T-cell (primary cell): ENCODE data around the gene USF2. TPM values are rescaled to one million over a fixed set of nuclear protein-coding genes. Genes with fewer than 3 reads are reported as not detected.

Source experiments
- ATAC-seq, 4 experiments: fragments of 200-7000 bp in 3 of 4; fragments of 150-1000 bp in 1 of 4; cut with Tn5 transposase; replicated peaks in 1 of 4; 1 replicate in 3 of 4; 2 replicates in 1 of 4; pipeline ENCODE4 v1.10.0; 2021; ENCODE audit warnings: moderate library complexity in 3 of 4, mild to moderate bottlenecking in 2 of 4, moderate number of reproducible peaks in 1 of 4
- CTCF ChIA-PET, 2 donors: fragments of 300-600 bp; sonication (Branson Sonifier 250); formaldehyde crosslinking; loops; one replicate each; lab custom pipeline; 2022; ENCODE audit warnings: antibody characterized with exemption in 2 of 2; lab: Charles Lee
- POLR2A ChIA-PET, 2 donors: fragments of 300-600 bp; sonication (Branson Sonifier 250); formaldehyde crosslinking; loops; one replicate each; lab custom pipeline; 2022; ENCODE audit warnings: antibody characterized with exemption in 2 of 2; lab: Charles Lee
- DNase-seq, 35 experiments: peaks; one replicate each; pipeline versions ENCODE4 v3.0.0 to v3.0.0-alpha.2; 2013 to 2023
- H3K27ac ChIP-seq: one replicate; pipeline ENCODE4 v1.5.1; 2013; ENCODE audit warnings: low read length
- H3K27me3 ChIP-seq, 2 experiments: replicated peaks in 1 of 2; 1 replicate in 1 of 2; 2 replicates in 1 of 2; pipeline versions ENCODE4 v1.6.1 to v1.7.0; 2013; ENCODE audit warnings: low read length in 1 of 2, mixed read lengths in 1 of 2; ENCODE audit not compliant: control insufficient read depth in 2 of 2, insufficient read depth in 2 of 2; ENCODE audit errors: extremely low read depth in 1 of 2
- H3K36me3 ChIP-seq, 2 donors: 1 replicate in 1 of 2; 2 replicates in 1 of 2; pipeline versions ENCODE4 v1.6.1 to v1.7.0; 2013; ENCODE audit warnings: low read length in 1 of 2; ENCODE audit not compliant: control insufficient read depth in 2 of 2, insufficient read depth in 1 of 2; ENCODE audit errors: extremely low read depth in 1 of 2
- H3K4me1 ChIP-seq, 2 experiments: 1 replicate in 1 of 2; 2 replicates in 1 of 2; pipeline versions ENCODE4 v1.6.1 to v1.7.0; 2013; ENCODE audit warnings: low read length in 2 of 2, mixed read lengths in 1 of 2; ENCODE audit not compliant: insufficient read depth in 2 of 2, control insufficient read depth in 1 of 2; ENCODE audit errors: extremely low read depth in 1 of 2
- H3K4me3 ChIP-seq, 2 donors: 1 replicate in 1 of 2; 2 replicates in 1 of 2; pipeline versions ENCODE4 v1.5.1 to v1.7.0; 2013; ENCODE audit warnings: mild to moderate bottlenecking in 2 of 2, low read length in 1 of 2, moderate library complexity in 1 of 2; ENCODE audit not compliant: control insufficient read depth in 1 of 2; ENCODE audit errors: extremely low read depth in 1 of 2
- H3K9me3 ChIP-seq: 2 replicates; pipeline ENCODE4 v1.7.0; 2013
- H3K27ac Mint-ChIP-seq, 2 donors: one replicate each; pipeline ENCODE4 v1.8.0; 2020 to 2021; ENCODE audit warnings: mild to moderate bottlenecking in 2 of 2, mixed read lengths in 2 of 2
- H3K27me3 Mint-ChIP-seq, 2 donors: one replicate each; pipeline ENCODE4 v1.8.0; 2021 to 2022; ENCODE audit warnings: mixed read lengths in 2 of 2
- H3K36me3 Mint-ChIP-seq: one replicate; pipeline ENCODE4 v1.8.0; 2021; ENCODE audit warnings: mixed read lengths
- H3K4me1 Mint-ChIP-seq, 3 donors: one replicate each; pipeline ENCODE4 v1.8.0; 2020 to 2022; ENCODE audit warnings: mixed read lengths in 3 of 3, mild to moderate bottlenecking in 1 of 3
- H3K4me3 Mint-ChIP-seq, 3 donors: one replicate each; pipeline ENCODE4 v1.8.0; 2020 to 2022; ENCODE audit warnings: mild to moderate bottlenecking in 3 of 3, mixed read lengths in 3 of 3, moderate library complexity in 3 of 3
- H3K9me3 Mint-ChIP-seq, 3 donors: one replicate each; pipeline ENCODE4 v1.8.0; 2020 to 2022; ENCODE audit warnings: mixed read lengths in 3 of 3
- WGBS: methylation state at CpG from one replicate; pipeline ENCODE4 v1.1.5; 2013; ENCODE audit warnings: missing lambda C conversion rate; ENCODE audit not compliant: insufficient coverage; 5-methylcytosine and 5-hydroxymethylcytosine counted together
- total RNA-seq, 35 experiments: library from RNA in 6 of 35; stranded (reverse) in 6 of 35; fragments of 120-200 nt in 1 of 35; gene quantifications; one replicate each; pipeline versions ENCODE4 v1.2.1 to v1.2.4 and lab custom pipeline; 2013 to 2026

USF2 gene
- total RNA-seq, 5 donors from 2014 or later (not counting 1 experiment from before 2014, with no cell fraction given): 207 to 255 (median 249) TPM

DNA sequence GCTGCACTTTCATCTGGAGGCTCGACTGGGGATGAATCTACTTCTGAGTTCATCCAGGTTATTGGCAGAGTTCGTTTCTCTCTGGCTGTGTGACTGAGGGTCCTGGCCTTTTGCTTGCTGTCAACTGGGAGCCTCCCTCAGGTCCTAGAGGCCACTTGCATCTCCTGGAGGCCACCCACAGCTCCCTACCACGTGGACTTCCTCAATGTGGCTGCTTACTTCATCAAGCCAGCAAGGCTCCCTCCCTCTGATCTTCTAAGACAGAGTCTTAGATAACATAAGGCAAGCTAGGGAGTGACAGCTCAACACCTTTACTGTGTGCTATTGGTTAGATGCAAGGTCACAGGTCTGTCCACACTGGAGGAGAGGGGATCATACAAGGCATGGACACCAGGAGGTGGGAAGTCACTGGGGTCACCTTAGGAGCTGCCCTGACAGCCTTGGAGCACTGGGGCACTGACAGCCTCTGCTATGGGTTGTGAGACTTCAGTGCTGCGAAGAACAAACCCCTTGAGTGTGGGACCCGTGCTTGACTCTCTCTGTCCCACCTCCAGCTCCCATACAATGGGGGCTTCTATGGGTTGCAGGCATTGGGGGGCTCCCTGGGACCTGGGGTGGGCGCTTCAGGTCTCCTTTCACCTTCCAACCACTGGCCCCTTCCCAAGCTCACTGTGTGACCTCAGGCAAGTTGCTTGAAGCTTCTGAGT, 45.5 kb upstream of the USF2 start:
- Histone ChIP-seq H3K9me3 (no peaks in the 10 kb centered on the region), H3K27ac (no peak overlapping the region), H3K4me1 (peaks cover 0 to 33% of the 10 kb centered on the region in 2 experiments), H3K4me3 (no peak overlapping the region), H3K27me3 (no peaks in the 10 kb centered on the region), H3K36me3 (no peaks in the 10 kb centered on the region)
- no peak for ATAC-seq
- Mint-ChIP-seq H3K27me3 (no peaks in the 10 kb centered on the region), H3K9me3 (no peaks in the 10 kb centered on the region), H3K4me1 (peaks cover 18 to 47% (median 39%) of the 10 kb centered on the region in 3 donors), H3K36me3 (no peaks in the 10 kb centered on the region), H3K27ac (peak overlapping the region; percentile 48 to 59), H3K4me3 (no peak overlapping the region)
- 55% methylated on average over 2 of the region's 6 CpGs for WGBS
- ChIA-PET CTCF (interaction anchor here (0.8 to 1.7 kb wide), 3 partner anchors 17 to 272 kb away, joined by 3 to 4 read pairs (median 3); no protein-coding TSS in a partner anchor), POLR2A (no interaction called here)
- DNase-seq: peak in 1 of 35 experiments; percentile 10

DNA sequence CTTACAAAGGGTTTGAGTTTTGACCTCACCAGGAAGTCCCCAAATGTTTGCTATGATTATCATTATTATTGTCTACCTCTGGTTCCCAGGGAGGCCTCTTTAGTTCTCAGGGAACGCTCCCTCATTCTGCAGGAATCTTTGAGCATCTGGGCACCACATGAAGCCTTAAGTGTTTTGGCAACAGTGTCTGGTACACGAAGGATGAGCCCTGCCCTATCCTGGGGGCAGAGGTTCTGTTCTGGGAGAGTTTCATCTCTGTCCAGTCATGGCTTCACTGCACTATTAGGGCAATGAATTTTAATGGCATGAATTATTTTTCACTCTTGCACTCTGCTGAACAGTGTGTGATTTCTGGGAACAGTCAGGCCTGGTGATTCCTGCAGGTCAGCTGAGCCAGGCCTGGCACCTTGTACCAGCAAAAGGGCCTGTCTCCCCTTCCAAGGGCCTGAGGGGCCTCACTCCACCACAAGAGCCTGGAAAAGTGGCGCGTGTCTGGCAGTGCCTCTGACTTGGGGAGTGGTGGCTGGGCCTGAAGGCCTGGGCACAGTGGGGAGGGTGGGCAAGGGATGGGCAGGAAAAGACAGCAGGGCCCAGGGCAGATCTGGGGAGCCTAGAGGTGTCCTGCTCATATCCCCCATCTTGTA, 44.8 kb upstream of the USF2 start:
- ATAC-seq (no peak), DNase-seq (peak in 1 of 35 experiments; percentile 12)
- Histone ChIP-seq H3K4me3 (no peak overlapping the region), H3K9me3 (no peaks in the 10 kb centered on the region), H3K27ac (no peak overlapping the region), H3K4me1 (peaks cover 0 to 33% of the 10 kb centered on the region in 2 experiments), H3K36me3 (no peaks in the 10 kb centered on the region), H3K27me3 (no peaks in the 10 kb centered on the region)
- Mint-ChIP-seq H3K4me1 (peaks cover 18 to 47% (median 39%) of the 10 kb centered on the region in 3 donors), H3K36me3 (no peaks in the 10 kb centered on the region), H3K4me3 (no peak overlapping the region), H3K27ac (peak overlapping the region; percentile 43 to 48), H3K27me3 (no peaks in the 10 kb centered on the region), H3K9me3 (no peaks in the 10 kb centered on the region)
- CTCF ChIA-PET: interaction anchor here in 1 of 2 donors (1.7 kb wide), 1 partner anchor 17 kb away, joined by 3 read pairs; no protein-coding TSS in a partner anchor
- 83% methylated on average over 1 of the region's 4 CpGs for WGBS
- POLR2A ChIA-PET: no interaction called here

DNA sequence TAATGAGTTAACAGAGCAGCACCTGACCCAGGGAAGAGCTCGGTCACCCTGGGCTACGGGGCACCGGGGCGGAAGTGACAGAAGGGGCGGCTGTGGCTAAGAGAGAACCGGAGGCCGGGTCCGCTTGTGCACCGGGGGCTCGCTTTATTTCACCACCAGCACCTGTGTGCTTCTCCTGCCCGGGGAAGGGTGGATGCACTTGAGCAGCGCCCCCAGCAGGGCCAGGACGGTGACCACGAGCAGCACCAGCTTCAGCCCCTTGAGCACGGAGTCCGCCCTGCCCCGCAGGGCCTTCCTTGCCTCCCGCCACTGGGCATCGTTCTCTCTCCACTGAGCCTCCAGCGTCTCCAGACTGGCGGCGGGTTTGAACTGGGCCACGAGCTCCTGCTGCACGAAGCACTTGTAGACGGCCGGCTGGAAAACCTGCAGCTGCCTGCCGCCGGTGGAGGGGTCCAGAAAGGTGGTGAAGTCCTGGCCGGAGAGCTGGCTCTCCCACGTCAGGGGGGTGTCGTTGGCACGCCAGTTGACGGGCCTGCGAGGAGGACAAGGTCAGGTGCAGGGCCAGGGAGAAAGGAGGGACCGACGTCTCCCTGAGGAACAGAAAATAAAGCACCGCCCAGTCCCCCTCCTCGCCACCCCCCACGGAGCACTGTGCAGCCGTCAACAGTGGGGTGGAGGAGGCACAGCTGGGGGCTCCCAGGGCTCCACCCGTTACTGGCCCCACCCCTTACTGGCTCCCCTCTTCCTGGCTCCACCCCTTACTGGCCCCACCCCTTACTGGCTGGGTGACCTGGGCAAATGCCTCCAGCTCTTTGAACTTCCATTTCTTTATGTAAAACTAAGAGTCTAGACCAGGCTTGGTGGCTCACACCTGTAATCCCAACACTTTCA, 43.8 kb upstream of the USF2 start:
- CTCF ChIA-PET: no interaction called here
- no peak for ATAC-seq

DNA sequence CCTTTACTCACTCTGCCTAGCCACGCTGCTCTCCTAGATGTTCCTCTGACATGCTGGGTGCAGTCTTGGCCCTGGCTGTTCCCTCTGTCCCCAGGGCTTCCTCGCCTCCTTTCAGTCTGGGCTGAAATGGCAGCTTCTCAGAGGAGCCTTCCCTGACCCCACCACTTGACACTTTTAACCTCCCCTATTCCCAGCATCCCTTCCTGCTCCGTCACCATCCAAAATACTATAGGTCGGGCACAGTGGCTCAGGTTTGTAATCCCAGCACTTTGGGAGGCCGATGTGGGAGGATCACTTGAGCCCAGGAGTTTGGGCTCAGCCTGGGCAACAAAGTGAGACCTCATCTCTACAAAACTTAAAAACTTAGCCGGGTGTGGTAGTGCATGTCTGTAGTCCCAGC, 42.8 kb upstream of the USF2 start:
- peak overlapping the region in 1 of 2 donors; percentile 39 for H3K27ac Mint-ChIP-seq

More for the DNA sequence above, 43.8 kb upstream of the USF2 start:
- 89% methylated on average over 32 of the region's 41 CpGs for WGBS
- no peak overlapping the region for H3K4me3 Mint-ChIP-seq
- no peaks in the 10 kb centered on the region for H3K36me3 Mint-ChIP-seq
- peaks cover 18 to 43% (median 35%) of the 10 kb centered on the region in 3 donors for H3K4me1 Mint-ChIP-seq
- no peaks in the 10 kb centered on the region for H3K27me3 Mint-ChIP-seq
- Histone ChIP-seq H3K27ac (no peak overlapping the region), H3K9me3 (no peaks in the 10 kb centered on the region), H3K4me3 (no peak overlapping the region), H3K27me3 (peaks cover 0 to 2% of the 10 kb centered on the region in 2 experiments), H3K4me1 (peaks cover 0 to 30% of the 10 kb centered on the region in 2 experiments), H3K36me3 (no peaks in the 10 kb centered on the region)
- no peak overlapping the region for H3K27ac Mint-ChIP-seq
- no peaks in the 10 kb centered on the region for H3K9me3 Mint-ChIP-seq
- POLR2A ChIA-PET: interaction anchor here in 1 of 2 donors (0.5 to 0.6 kb wide), 2 partner anchors 44 to 73 kb away, joined by 3 to 8 read pairs; partner anchors contain the start of gene USF2
- peak in 1 of 35 experiments; percentile 10 for DNase-seq

DNA sequence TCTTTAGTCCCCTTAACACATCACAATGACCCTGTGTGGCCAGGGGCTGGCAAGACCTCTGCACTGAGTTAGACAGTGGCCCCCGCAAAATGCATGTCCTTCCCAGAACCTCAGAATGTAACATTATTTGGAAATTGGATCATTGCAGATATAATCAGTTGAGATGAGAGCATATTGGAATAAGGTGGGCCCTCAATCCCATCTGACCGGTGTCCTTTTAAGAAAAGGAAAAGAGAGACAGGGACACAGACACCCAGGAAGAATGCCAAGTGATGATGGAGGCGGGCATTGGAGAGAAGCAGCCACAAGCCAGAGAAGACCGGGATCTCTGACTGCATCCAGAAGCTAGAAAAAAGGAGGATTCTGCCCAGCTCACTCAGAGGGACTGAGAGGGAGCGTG, 42.0 kb upstream of the USF2 start:
- no peak overlapping the region for H3K27ac Mint-ChIP-seq
- H3K4me3 Mint-ChIP-seq: no peak overlapping the region

More for the DNA sequence above, 42.8 kb upstream of the USF2 start:
- Histone ChIP-seq H3K4me3 (no peak overlapping the region), H3K4me1 (peaks cover 0 to 22% of the 10 kb centered on the region in 2 experiments), H3K27me3 (peaks cover 0 to 2% of the 10 kb centered on the region in 2 experiments), H3K36me3 (no peaks in the 10 kb centered on the region), H3K9me3 (no peaks in the 10 kb centered on the region), H3K27ac (no peak overlapping the region)
- Mint-ChIP-seq H3K27me3 (no peaks in the 10 kb centered on the region), H3K36me3 (no peaks in the 10 kb centered on the region), H3K9me3 (no peaks in the 10 kb centered on the region), H3K4me3 (no peak overlapping the region), H3K4me1 (peaks cover 18 to 36% (median 26%) of the 10 kb centered on the region in 3 donors)
- 87% methylated on average over 5 of the region's 6 CpGs for WGBS
- CTCF ChIA-PET: no interaction called here
- ATAC-seq (no peak), DNase-seq (peak in 1 of 35 experiments; percentile 1)
- POLR2A ChIA-PET: interaction anchor here in 1 of 2 donors (0.6 kb wide), 1 partner anchor 8 kb away, joined by 8 read pairs; no protein-coding TSS in a partner anchor

More for the DNA sequence above, 42.0 kb upstream of the USF2 start:
- ChIA-PET POLR2A (no interaction called here), CTCF (no interaction called here)
- Histone ChIP-seq H3K4me1 (peaks cover 0 to 22% of the 10 kb centered on the region in 2 experiments), H3K9me3 (no peaks in the 10 kb centered on the region), H3K27ac (no peak overlapping the region), H3K27me3 (peaks cover 0 to 2% of the 10 kb centered on the region in 2 experiments), H3K36me3 (no peaks in the 10 kb centered on the region), H3K4me3 (no peak overlapping the region)
- Mint-ChIP-seq H3K9me3 (no peaks in the 10 kb centered on the region), H3K27me3 (no peaks in the 10 kb centered on the region), H3K4me1 (peaks cover 18 to 31% (median 23%) of the 10 kb centered on the region in 3 donors), H3K36me3 (no peaks in the 10 kb centered on the region)
- ATAC-seq (no peak), DNase-seq (peak in 1 of 35 experiments; percentile 6)
- 93% methylated on average over 5 of the region's 5 CpGs for WGBS
